OCI-LY3 (cell line): ENCODE data around the gene SPATA6.

Experiments
- EZH2phosphoT487 ChIP-seq: fragments of 200-600 bp; shearing (Covaris generic); IDR thresholded peaks from 2 replicates; pipeline ENCODE4 v1.6.1; 2018; ENCODE audit warnings: antibody characterized with exemption, mixed run types, low read depth
- TF ChIP-seq, protein P1 (sequence below): fragments of 200-600, 300-600 bp; sonication (generic); IDR thresholded peaks from 2 replicates; pipeline ENCODE4 v1.5.1; 2014; ENCODE audit warnings: antibody characterized with exemption, low read length, low read depth

DNA sequence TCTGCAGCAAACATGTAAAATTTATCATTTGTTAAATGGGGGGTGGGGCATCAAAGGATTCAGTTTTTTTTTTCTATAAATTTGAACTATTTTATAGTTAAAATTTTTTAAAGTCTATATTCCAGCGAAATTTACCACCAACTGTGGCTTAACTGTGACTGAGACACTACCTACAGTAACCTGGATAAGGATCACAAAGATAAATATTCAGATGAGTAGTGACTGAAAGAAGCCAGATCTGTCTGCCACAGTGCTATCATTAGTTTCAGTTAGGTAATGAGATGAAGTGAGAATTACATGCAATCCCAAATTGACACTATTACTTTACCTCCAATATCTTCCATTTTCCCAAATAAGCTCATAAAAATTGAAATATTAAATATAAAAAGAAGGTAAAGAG is 5.4 kb downstream of the SPATA6 start:
- TF ChIP-seq, protein P1, sequence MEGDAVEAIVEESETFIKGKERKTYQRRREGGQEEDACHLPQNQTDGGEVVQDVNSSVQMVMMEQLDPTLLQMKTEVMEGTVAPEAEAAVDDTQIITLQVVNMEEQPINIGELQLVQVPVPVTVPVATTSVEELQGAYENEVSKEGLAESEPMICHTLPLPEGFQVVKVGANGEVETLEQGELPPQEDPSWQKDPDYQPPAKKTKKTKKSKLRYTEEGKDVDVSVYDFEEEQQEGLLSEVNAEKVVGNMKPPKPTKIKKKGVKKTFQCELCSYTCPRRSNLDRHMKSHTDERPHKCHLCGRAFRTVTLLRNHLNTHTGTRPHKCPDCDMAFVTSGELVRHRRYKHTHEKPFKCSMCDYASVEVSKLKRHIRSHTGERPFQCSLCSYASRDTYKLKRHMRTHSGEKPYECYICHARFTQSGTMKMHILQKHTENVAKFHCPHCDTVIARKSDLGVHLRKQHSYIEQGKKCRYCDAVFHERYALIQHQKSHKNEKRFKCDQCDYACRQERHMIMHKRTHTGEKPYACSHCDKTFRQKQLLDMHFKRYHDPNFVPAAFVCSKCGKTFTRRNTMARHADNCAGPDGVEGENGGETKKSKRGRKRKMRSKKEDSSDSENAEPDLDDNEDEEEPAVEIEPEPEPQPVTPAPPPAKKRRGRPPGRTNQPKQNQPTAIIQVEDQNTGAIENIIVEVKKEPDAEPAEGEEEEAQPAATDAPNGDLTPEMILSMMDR = no peak
- TF ChIP-seq EZH2phosphoT487 = no peak
